ENCODE data around the gene CISH.

CISH gene

GRCh38 chr3:50651920-50652529, 40.5 kb upstream of the CISH start:
- peak; percentile 22 for DNase-seq (ENCODE audit: low read depth)
- TF ChIP-seq MAX (IDR thresholded peaks at IDR 0.05; ENCODE audit: low read depth, low read length) (no peak), CTCF (IDR thresholded peaks at IDR 0.05; ENCODE audit: low read depth, low read length) (no peak), MYC (IDR thresholded peaks at IDR 0.05; ENCODE audit: low read depth, low read length) (no peak), POLR2A (IDR thresholded peaks at IDR 0.05; ENCODE audit: extremely low read depth, insufficient read length) (no peak)
- H3K4me3 ChIP-seq (ENCODE audit: low read depth, low read length) = no peak overlapping the region

- DNase-seq (ENCODE audit: low read depth) = no peak
- H3K4me3 ChIP-seq (ENCODE audit: low read depth, low read length) = no peak overlapping the region
- no peak for TF ChIP-seq MYC (IDR thresholded peaks at IDR 0.05; ENCODE audit: low read depth, low read length)
- TF ChIP-seq POLR2A (IDR thresholded peaks at IDR 0.05; ENCODE audit: extremely low read depth, insufficient read length) = no peak
- no peak for TF ChIP-seq CTCF (IDR thresholded peaks at IDR 0.05; ENCODE audit: low read depth, low read length)
- no peak for TF ChIP-seq MAX (IDR thresholded peaks at IDR 0.05; ENCODE audit: low read depth, low read length)
These were observed 39.9 kb upstream of the CISH start for GRCh38 chr3:50651445-50651844.

- no peak for DNase-seq (ENCODE audit: low read depth)
- no peak for TF ChIP-seq CTCF (IDR thresholded peaks at IDR 0.05; ENCODE audit: low read depth, low read length)
- TF ChIP-seq MYC (IDR thresholded peaks at IDR 0.05; ENCODE audit: low read depth, low read length) = no peak
- no peak for TF ChIP-seq MAX (IDR thresholded peaks at IDR 0.05; ENCODE audit: low read depth, low read length)
- TF ChIP-seq POLR2A (IDR thresholded peaks at IDR 0.05; ENCODE audit: extremely low read depth, insufficient read length) = no peak
- H3K4me3 ChIP-seq (ENCODE audit: low read depth, low read length) = no peak overlapping the region
These were observed 38.4 kb upstream of the CISH start for GRCh38 chr3:50650018-50650417.

GRCh38 chr3:50649451-50649931, 37.9 kb upstream of the CISH start:
- H3K4me3 ChIP-seq (ENCODE audit: low read depth, low read length) = no peak overlapping the region
- no peak for DNase-seq (ENCODE audit: low read depth)
- TF ChIP-seq POLR2A (IDR thresholded peaks at IDR 0.05; ENCODE audit: extremely low read depth, insufficient read length) (no peak), CTCF (IDR thresholded peaks at IDR 0.05; ENCODE audit: low read depth, low read length) (no peak), MAX (IDR thresholded peaks at IDR 0.05; ENCODE audit: low read depth, low read length) (no peak), MYC (IDR thresholded peaks at IDR 0.05; ENCODE audit: low read depth, low read length) (no peak)

GRCh38 chr3:50648944-50649343, 37.4 kb upstream of the CISH start:
- DNase-seq (ENCODE audit: low read depth) = no peak
- no peak overlapping the region for H3K4me3 ChIP-seq (ENCODE audit: low read depth, low read length)
- TF ChIP-seq MYC (IDR thresholded peaks at IDR 0.05; ENCODE audit: low read depth, low read length) (no peak), CTCF (IDR thresholded peaks at IDR 0.05; ENCODE audit: low read depth, low read length) (no peak), MAX (IDR thresholded peaks at IDR 0.05; ENCODE audit: low read depth, low read length) (no peak), POLR2A (IDR thresholded peaks at IDR 0.05; ENCODE audit: extremely low read depth, insufficient read length) (no peak)

Data from NB4 (cell line).